HG03378 (cell line): ENCODE data around the gene YAP1.
"Not testable (repeated sequence)": the region's sequence is repeated elsewhere in the genome, so short reads cannot be mapped to it uniquely, and the experiment has no call there.

ENCODE experiments used
- ATAC-seq: cut with Tn5 transposase; IDR thresholded peaks from one replicate; pipeline ENCODE4 v1.9.1; 2021; ENCODE audit warnings: mild to moderate bottlenecking, moderate library complexity; ENCODE audit not compliant: unreplicated experiment

YAP1 gene

DNA sequence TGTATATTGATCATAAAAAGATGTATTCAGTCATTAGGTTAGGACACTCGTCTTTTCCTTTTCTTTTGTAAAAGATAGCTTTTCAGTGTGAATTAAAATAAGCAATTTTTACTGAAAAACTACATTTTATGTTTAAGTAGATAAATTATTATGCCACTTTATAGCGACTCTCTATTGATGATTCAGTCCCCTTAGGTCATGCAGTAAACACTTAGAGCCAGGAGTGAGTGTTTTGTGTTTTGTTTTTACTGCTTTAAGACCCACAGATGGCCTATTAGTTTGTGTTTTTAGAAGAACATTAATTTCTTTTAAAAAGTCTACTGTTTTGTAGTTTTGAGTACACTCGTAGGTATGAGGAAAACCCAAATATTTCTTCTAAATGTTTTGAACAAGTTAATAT is 86.6 kb downstream of the YAP1 start:
- ATAC-seq, result no peak

DNA sequence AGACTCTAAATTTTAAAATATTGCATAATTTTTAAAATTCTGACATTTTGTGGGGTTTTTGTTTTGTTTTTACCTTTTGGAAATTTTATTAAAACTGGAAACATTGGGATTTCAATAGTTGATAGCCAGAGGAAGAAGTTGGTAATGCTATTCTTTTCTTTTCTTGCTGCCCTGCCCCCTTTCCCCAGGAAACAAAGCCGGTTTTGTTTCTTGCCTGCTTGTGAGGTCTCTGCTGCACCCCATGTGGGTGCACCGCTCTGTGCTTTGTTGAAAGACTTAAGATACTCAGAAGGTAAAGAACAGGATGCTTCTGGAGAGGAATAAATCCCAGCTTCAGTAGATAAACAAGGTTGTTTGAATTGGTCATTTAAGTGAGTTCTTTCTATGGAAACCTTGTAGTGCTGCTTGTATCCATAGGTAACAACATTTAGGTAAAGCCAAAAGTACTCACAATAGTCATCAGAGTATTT is 87.5 kb downstream of the YAP1 start:
- no peak for ATAC-seq

DNA sequence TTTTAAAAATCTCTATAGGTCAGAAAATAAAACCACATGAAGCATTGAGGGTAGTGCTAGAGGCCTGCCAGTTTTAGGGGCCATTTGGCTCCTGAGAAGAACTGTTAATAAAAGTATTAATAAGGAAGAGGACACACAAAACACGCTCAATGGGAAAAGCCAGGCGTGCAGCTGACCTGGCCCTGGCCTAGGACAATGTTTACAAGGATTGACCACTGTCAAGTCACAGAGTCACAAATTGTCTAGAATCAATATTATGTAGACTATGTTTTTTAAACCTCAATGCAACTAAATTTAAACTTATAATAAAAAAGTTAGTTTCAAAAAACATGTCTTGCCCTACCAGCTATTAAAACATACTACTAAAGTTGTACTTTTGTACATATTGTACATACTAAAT is 89.4 kb downstream of the YAP1 start:
- no peak for ATAC-seq

DNA sequence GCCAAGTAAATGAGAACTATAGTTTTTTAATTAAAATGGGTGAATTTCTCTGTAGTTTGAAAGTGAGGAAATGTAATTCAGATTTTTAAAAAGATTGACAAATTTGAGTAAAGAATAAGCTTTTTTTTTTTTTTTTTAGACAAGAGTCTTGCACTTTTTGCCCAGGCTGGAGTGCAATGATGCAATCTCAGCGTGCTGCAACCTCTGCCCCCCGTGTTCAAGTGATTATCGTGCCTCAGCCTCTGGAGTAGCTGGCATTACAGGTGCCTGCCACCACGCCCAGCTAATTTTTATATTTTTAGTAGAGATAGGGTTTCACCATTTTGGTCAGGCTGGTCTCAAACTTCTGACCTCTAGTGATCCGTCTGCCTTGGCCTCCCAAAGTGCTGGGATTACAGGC is 90.1 kb downstream of the YAP1 start:
- ATAC-seq, result not testable (repeated sequence)

DNA sequence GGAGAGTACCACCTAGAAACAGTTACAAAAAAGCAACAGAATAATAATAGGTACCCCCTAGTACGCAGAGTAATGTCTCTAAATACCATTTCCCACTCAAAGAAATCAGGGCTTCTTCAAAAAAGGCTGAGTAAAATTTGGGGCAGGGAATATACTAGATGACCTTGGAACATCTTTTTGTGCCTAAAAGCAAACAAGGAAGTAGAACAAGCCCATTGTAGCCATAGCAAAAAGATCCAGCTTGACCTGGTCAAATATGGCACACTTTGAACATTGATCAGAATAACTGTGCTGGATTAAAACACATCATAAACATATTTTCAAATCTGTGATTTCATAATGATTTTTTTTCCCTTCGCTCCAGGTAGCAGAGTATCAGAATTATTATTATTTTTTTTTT is 91.5 kb downstream of the YAP1 start:
- ATAC-seq, result no peak

DNA sequence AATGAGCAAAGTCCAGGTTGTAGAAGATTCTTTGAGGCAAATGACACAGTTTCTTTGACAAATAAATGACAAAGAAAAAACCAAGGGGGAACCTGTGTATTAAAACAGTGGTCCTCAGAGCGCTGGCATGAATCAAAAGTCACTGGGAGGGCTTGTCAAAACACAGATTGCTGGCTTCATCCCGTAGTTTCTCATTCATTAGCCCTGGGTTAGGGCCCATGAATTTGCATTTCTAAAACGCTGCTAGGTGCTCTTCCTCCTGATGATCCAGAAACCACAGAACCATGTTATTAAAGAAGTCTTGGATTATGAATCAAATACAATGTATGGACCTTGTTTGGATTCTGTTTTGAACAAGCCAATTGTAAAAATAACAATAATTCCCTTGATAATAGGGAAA is 92.7 kb downstream of the YAP1 start:
- ATAC-seq, result no peak

DNA sequence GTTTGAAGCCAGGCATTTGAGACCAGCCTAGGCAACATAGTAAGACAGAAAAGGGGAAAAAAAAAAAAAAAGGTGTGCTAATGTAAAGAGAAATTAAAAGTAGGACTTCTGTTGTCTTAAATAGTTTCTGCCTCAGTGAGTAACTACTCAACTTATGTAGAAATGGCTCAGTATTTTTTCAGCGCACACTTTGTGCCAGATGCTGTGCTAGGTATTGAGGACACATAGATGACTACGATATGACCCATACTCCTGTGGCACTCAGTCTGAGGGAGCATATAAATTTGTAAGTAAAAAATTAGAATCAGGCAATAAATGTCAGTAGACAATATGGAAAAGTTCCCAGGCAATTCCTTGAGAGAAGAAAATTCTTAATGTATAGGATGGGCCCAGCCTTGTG is 93.9 kb downstream of the YAP1 start:
- ATAC-seq, result no peak

DNA sequence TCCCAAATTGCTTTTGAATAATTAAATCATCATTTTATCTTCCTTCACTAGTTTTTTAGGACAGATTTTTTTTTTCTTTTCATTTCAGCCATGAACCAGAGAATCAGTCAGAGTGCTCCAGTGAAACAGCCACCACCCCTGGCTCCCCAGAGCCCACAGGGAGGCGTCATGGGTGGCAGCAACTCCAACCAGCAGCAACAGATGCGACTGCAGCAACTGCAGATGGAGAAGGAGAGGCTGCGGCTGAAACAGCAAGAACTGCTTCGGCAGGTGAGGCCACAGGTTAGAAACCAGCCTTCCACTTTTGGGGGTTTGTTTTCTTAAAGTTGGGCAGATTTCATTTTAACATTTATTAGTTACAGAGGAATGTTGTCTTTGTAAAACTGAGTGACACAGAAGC is 95.6 kb downstream of the YAP1 start:
- no peak for ATAC-seq

DNA sequence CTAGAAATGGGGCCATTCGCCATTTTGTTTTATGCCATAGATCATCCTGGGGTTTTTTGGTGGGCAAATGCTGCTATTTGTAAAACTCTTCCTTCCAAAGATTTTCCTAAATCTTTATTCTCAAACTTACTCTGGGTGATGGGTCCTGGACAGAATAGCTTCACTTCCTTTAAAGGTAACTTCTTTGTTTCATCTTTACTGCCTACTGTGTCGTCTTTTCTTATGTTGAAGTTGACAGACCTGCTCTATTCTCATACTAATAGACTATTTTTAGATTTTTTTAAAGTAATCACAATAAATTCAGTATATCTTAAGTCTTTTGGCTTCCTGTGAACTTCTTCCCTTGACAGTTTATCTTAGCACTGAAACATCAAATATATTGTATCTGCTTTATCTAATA is 98.6 kb downstream of the YAP1 start:
- ATAC-seq, result no peak

DNA sequence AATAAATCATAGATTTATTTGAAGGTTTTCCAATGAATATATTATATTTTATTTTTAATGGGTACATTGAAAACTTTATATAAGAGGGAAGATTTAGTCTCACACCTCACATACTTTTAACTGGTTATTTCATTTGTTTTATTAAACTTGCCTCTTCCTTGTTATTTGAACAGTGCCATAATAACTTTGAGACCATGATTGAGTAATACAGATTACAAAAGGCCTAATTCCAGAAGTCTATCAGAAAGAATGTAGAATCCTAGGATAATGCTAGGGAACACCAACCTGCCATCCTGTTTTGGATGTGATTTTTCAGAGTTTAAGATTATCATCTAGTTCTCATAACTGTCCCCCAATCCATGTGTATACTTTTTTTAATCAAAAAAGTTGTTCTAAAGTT is 104.4 kb downstream of the YAP1 start:
- no peak for ATAC-seq

DNA sequence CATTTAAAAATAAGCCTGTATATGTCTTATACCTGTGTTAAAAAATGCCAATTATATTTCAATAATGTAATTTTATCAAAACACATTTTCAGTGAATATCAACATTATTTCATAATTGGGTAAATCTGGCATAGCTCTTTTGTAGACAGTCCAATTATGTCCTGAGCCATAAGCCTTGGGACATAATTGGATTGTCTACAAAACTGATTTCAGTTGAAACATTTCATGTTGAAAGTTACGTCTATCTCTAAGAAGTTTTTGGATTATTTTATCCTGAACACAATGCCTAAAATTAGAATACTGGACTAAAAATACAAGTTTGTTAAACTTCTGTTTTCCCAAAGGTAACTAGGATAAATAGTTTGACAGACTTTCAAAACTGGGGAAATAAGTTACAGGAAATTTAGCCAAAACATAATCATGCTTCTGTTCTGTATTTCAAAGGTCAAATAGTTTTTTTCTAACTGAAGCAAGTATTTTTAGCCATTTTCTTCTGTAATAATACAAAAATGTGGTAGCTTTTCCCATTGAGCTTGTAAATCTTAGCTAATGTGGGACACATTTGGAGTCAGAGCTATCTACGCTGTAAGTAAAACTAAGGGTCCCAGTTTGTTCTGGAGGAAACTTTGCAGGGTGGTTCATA is 106.3 kb downstream of the YAP1 start:
- ATAC-seq, result no peak

DNA sequence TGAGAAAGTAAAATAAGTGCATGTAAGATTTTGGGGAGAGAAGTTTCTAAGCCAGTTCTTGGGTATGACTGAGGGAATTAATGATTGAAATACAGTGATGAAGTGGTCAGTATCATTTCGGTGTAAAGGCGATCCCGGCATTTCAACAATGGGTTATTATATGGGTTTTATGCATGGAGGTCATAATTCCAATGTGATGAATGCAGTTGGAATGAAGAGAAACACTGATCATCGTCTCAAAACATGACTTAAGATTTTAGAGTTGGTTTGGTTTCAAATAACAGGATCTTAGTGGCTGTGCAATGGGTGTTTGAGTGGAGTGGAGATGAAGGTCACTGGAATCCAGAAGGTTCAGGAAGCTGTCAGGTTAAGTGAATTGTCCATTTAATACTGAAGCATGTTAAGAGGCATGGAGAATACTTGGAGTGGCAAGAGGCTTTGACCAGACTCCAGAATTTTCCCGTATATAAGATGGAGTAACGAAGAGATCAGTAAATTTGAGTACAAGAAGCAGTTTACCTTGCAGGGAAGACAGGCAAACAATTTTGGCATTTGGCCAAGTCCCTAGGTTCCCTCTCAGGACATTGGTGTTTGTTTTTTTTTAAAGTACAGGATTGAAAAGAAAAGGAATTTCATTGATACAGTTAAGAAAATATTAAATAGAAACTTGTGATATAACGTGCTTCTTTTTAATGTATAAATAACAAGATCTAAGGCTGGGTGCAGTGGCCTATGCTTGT is 110.7 kb downstream of the YAP1 start:
- ATAC-seq, result no peak

DNA sequence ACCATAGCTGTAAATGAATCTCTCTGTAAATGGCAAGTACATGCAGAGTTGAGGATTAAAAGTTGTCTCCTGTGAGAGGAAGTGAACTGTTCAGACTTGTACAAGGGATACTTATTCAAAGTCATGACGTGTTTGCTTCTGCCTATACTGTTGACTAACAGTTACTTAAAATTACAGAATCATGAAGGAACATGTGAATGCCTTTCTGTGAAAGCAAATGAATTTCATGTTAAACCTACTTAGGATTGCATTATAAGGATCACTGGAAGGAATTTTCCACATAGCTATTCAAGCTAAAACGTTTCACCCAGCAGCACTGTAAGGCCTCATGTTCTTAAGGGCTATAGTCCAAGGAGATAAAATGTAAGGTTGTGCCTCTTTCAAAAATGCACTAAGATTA is 113.6 kb downstream of the YAP1 start:
- ATAC-seq, result no peak

DNA sequence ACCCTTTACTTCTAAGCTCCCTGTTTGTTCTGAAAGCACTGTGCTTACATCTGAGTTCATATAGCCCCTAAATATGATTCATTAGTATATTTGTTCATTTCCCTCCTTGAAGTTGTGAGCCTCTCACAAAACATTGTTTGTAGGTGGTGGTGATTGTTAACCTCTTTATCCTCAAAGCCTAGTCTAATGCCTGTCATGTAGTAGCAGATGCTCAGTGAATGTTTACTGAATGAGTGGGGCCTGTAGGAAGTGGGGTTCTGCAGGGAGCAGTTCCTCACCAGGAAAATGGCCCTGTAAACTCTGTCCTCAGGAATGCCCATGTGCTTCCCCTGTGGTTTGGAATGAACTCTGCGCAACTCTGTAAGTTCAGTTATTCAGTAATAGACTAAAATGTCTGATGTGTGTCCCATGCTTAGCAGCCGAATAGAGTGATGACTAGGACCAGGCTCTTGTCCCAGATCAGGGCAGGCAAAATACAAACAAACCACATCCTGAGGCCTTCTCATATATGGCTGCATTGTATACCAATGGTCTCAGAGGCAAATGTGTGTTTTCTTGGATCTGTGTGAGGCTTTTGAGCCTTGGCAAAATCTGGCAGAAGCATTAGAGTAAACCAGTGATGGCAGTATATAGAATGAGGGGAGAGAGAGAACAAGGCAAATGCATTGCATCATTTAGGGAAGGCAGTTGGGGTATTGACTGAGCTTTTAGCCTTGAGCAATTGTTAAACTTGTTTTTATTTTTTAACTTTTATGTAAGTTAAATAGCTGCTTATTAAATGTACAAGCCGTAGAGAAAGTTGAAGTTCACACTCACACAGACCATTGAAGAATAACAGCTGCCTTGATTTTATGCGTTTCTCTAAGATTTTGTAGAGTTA is 115.7 kb downstream of the YAP1 start:
- no peak for ATAC-seq

DNA sequence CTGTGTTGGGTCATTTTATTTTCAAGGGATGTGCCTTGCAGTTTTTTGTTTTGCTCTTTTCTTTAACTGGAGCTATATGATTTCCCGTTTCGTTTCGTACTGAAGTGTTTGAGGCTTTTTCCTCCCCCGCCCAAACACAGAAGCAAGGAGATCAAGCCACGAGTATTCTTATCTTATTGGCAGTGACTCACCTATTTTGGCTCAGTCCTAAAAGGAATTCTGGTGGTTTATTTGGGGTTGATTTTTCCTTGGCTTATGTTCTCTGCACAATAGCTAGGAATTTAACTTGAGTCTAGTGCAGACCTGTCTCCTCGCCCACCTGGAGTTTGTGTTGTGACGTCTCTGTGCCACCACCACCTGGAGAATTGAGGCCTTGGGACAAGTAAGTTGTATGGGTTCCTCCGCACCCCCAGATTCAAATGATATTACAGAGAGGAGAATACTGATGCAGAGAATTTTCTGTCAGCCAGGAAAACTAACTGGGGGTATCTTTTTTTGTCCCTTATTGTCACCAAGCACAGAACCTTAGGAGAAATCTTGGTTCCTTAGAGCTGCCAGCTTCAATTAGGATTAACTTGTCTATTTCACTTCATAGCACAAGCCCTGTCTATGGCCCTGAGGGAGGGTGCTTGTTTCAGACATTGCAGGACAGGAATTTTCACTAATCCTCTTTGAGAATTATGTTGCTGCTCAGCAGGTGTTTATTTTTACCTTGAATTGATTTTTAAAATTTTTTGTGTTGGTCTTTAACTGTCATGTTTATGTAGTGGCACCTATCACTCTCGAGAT is 116.6 kb downstream of the YAP1 start:
- ATAC-seq, result no peak

DNA sequence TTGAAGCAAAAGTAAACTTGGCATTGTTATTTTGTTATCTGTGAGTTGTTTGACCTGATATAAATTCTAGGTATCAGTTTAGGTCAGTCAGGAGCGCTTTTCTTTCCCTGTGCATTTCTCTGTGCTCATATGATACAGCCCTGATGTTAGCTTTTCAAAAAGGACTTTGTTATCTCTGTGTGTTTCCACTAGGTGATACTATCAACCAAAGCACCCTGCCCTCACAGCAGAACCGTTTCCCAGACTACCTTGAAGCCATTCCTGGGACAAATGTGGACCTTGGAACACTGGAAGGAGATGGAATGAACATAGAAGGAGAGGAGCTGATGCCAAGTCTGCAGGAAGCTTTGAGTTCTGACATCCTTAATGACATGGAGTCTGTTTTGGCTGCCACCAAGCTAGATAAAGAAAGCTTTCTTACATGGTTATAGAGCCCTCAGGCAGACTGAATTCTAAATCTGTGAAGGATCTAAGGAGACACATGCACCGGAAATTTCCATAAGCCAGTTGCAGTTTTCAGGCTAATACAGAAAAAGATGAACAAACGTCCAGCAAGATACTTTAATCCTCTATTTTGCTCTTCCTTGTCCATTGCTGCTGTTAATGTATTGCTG is 119.4 kb downstream of the YAP1 start:
- no peak for ATAC-seq

DNA sequence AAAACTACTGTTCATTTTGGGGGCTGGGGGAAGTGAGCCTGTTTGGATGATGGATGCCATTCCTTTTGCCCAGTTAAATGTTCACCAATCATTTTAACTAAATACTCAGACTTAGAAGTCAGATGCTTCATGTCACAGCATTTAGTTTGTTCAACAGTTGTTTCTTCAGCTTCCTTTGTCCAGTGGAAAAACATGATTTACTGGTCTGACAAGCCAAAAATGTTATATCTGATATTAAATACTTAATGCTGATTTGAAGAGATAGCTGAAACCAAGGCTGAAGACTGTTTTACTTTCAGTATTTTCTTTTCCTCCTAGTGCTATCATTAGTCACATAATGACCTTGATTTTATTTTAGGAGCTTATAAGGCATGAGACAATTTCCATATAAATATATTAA is 119.9 kb downstream of the YAP1 start:
- ATAC-seq, result no peak

DNA sequence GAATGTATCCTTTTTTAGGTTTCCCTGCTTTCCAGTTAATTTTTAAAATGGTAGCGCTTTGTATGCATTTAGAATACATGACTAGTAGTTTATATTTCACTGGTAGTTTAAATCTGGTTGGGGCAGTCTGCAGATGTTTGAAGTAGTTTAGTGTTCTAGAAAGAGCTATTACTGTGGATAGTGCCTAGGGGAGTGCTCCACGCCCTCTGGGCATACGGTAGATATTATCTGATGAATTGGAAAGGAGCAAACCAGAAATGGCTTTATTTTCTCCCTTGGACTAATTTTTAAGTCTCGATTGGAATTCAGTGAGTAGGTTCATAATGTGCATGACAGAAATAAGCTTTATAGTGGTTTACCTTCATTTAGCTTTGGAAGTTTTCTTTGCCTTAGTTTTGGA is 120.7 kb downstream of the YAP1 start:
- ATAC-seq, result no peak

DNA sequence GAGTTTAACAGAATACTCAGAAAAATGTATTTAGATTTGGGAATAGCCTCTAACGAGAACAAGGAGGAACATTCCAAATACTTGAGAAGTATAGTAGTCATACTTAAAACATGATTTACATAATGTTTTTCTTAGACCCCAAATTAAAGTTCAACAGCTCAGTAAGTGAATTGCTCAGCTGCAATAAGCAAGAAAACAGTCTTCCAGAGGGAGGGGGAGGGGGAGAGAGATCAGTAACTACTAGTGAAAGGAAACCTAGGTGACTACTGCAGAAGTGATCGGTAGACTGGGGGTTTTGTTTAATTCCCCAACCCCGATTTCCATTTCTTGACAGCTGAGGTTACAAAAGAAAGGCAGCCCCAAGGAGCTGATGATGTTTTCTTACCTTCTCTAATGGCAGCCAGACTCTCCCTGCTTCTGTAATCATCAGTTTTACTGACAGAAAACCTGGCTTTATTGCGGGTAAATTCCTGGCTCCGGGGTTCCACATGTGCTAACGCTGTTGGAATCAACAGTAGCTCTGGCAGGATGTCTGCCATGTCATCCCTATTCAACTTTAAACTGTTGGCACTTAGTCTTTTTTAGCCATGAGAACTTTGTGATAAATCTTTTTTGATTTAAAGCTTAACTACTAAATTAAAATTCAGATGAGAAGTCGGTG is 124.7 kb downstream of the YAP1 start:
- no peak for ATAC-seq

DNA sequence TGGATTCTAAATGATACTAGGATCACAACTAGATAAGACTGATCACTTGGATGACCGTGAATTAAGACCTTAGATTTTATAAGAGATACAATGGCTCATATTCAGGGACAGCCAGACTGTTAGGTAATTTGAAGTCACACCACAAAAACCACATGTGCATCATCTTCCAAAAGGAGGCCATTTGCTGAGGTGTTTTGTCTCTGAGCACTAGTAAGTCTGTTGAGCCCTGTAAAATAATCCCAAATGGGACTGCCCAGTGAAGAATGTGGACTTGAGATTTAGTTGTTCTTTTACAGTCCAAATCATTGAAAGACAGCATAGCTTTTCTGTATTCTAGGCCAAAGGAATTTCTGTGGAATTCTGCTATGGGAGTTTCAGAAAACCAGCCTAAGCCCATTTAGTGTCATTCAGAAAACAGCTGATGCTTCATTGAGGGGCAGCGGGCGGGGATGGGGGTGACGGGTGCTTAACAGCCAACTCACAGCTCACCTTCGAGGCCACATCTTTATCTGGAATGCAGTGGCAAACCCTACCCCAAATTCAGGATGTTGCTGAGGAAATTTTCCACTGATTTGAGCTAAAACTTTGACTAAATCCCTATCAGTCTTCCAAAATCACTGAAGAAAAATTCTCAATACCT is 127.0 kb downstream of the YAP1 start:
- no peak for ATAC-seq
